Suprapubic skin (tissue), 4 donors: Measurements from ENCODE around the gene PPP1CC.

Experiments used
- EP300 ChIP-seq: sonication (generic); formaldehyde crosslinking; IDR thresholded peaks from one replicate; pipeline ENCODE4 v1.6.1; 2017; ENCODE audit warnings: antibody characterized with exemption
- POLR2A ChIP-seq, 2 donors: fragments of 450-650 bp; IDR thresholded peaks; one replicate each; pipeline ENCODE4 v1.6.1; 2017; ENCODE audit warnings: antibody characterized with exemption in 2 of 2, mild to moderate bottlenecking in 2 of 2, moderate library complexity in 2 of 2
- POLR2AphosphoS5 ChIP-seq, 3 donors: sonication (generic); formaldehyde crosslinking; IDR thresholded peaks; one replicate each; pipeline ENCODE4 v1.6.1; 2017; ENCODE audit warnings: antibody characterized with exemption in 3 of 3
- TF ChIP-seq, protein P1 (sequence below), 2 donors: fragments of 200-600 bp in 1 of 2; fragments of 450-650 bp in 1 of 2; sonication (generic) in 1 of 2; IDR thresholded peaks; one replicate each; pipeline ENCODE4 v1.5.1; 2016 to 2019; ENCODE audit warnings: antibody characterized with exemption in 2 of 2, mild to moderate bottlenecking in 1 of 2, moderate library complexity in 1 of 2

DNA sequence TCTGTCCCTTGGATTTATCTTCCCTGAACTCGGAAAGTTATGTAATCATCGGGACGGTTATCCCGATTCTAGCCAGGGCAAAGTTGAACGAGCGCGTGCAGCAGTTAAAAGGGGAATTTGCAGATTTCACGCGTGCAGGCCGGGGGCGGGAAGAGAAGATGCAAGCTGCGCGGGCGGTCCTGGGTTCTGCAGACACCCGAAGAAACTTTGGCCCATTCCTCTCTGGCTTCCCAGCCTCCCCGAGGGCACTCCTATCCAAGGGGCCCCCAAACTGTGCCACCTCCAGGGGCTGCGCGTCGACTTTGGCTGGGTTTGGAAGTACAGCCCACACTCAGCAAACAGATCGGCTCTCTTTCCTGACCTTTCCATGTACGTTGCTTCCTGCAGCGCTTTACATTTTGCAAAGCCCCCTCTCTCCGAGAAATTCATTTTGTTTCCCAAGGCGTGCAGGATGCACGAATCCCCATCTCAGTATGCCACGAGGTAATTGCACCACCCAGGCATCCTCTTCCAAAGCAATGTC is 941 bp upstream of the PPP1CC start:
- TF ChIP-seq EP300 (no peak), POLR2AphosphoS5 (IDR thresholded peaks at IDR 0.05) (no peak), POLR2A (IDR thresholded peaks at IDR 0.05) (no peak)
- TF ChIP-seq, protein P1, sequence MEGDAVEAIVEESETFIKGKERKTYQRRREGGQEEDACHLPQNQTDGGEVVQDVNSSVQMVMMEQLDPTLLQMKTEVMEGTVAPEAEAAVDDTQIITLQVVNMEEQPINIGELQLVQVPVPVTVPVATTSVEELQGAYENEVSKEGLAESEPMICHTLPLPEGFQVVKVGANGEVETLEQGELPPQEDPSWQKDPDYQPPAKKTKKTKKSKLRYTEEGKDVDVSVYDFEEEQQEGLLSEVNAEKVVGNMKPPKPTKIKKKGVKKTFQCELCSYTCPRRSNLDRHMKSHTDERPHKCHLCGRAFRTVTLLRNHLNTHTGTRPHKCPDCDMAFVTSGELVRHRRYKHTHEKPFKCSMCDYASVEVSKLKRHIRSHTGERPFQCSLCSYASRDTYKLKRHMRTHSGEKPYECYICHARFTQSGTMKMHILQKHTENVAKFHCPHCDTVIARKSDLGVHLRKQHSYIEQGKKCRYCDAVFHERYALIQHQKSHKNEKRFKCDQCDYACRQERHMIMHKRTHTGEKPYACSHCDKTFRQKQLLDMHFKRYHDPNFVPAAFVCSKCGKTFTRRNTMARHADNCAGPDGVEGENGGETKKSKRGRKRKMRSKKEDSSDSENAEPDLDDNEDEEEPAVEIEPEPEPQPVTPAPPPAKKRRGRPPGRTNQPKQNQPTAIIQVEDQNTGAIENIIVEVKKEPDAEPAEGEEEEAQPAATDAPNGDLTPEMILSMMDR (IDR thresholded peaks at IDR 0.05), result no peak
